ENCODE data around the gene CHID1. TPM values are rescaled to one million over a fixed set of nuclear protein-coding genes. Genes with fewer than 3 reads are reported as not detected.

The CHID1 gene
- total RNA-seq, 2 experiments from 2014 or later: 69.8 to 72.0 TPM

GRCh38 chr11:908273-908672 is 2.3 kb downstream of the CHID1 start:
- Mint-ChIP-seq H3K4me1 (ENCODE audit: low read depth) (peaks cover 19% of the 10 kb centered on the region), H3K27ac (no peak overlapping the region), H3K36me3 (ENCODE audit: low read depth) (peaks cover 23% of the 10 kb centered on the region), H3K4me3 (peak overlapping the region; percentile 93), H3K9me3 (no peaks in the 10 kb centered on the region), H3K27me3 (no peaks in the 10 kb centered on the region)
- ChIA-PET CTCF (no interaction called here), POLR2A (no interaction called here)
- no peak for ATAC-seq
- no peak for TF ChIP-seq CTCF (IDR thresholded peaks at IDR 0.05)
- no peak for DNase-seq
- intact Hi-C loops (cut with micrococcal nuclease): no loop called here

- H3K9me3 Mint-ChIP-seq: no peaks in the 10 kb centered on the region
- intact Hi-C loops (cut with micrococcal nuclease): no loop called here
- TF ChIP-seq CTCF (IDR thresholded peaks at IDR 0.05): no peak
- no peak overlapping the region for H3K27ac Mint-ChIP-seq
- ChIA-PET CTCF (interaction anchor here (1.0 kb wide), 1 partner anchor 59 kb away, joined by 3 read pairs; no protein-coding TSS in a partner anchor), POLR2A (no interaction called here)
- peaks cover 28% of the 10 kb centered on the region for H3K36me3 Mint-ChIP-seq (ENCODE audit: low read depth)
- peaks cover 19% of the 10 kb centered on the region for H3K4me1 Mint-ChIP-seq (ENCODE audit: low read depth)
- H3K27me3 Mint-ChIP-seq: no peaks in the 10 kb centered on the region
- ATAC-seq: no peak
- no peak for DNase-seq
- no peak overlapping the region for H3K4me3 Mint-ChIP-seq
Measured at GRCh38 chr11:907668-908067, 2.9 kb downstream of the CHID1 start.

GRCh38 chr11:905952-906351 is 4.7 kb downstream of the CHID1 start:
- Mint-ChIP-seq H3K36me3 (ENCODE audit: low read depth) (peaks cover 40% of the 10 kb centered on the region), H3K27me3 (no peaks in the 10 kb centered on the region), H3K4me1 (ENCODE audit: low read depth) (peaks cover 15% of the 10 kb centered on the region), H3K27ac (no peak overlapping the region), H3K4me3 (no peak overlapping the region), H3K9me3 (no peaks in the 10 kb centered on the region)
- CTCF ChIA-PET: interaction anchor here (1.0 kb wide), 1 partner anchor 57 kb away, joined by 3 read pairs; no protein-coding TSS in a partner anchor
- TF ChIP-seq CTCF (IDR thresholded peaks at IDR 0.05): no peak
- POLR2A ChIA-PET: no interaction called here
- ATAC-seq: no peak
- intact Hi-C loops (cut with micrococcal nuclease): no loop called here
- no peak for DNase-seq

- DNase-seq (no peak), ATAC-seq (no peak)
- CTCF ChIA-PET: no interaction called here
- POLR2A ChIA-PET: no interaction called here
- H3K27ac Mint-ChIP-seq: no peak overlapping the region
- intact Hi-C loops (cut with micrococcal nuclease): no loop called here
- no peaks in the 10 kb centered on the region for H3K27me3 Mint-ChIP-seq
- H3K4me1 Mint-ChIP-seq (ENCODE audit: low read depth): peaks cover 12% of the 10 kb centered on the region
- no peak overlapping the region for H3K4me3 Mint-ChIP-seq
- no peak for TF ChIP-seq CTCF (IDR thresholded peaks at IDR 0.05)
- H3K9me3 Mint-ChIP-seq: no peaks in the 10 kb centered on the region
- H3K36me3 Mint-ChIP-seq (ENCODE audit: low read depth): peaks cover 42% of the 10 kb centered on the region
Measured at GRCh38 chr11:904380-904779, 6.2 kb downstream of the CHID1 start.

GRCh38 chr11:901452-902061 is 9.1 kb downstream of the CHID1 start:
- H3K9me3 Mint-ChIP-seq: no peaks in the 10 kb centered on the region
- peaks cover 38% of the 10 kb centered on the region for H3K36me3 Mint-ChIP-seq (ENCODE audit: low read depth)
- H3K27me3 Mint-ChIP-seq: no peaks in the 10 kb centered on the region
- no peak for TF ChIP-seq CTCF (IDR thresholded peaks at IDR 0.05)
- intact Hi-C loops (cut with micrococcal nuclease): no loop called here
- no peak overlapping the region for H3K27ac Mint-ChIP-seq
- no peak for DNase-seq
- no peak for ATAC-seq
- peaks cover 3% of the 10 kb centered on the region for H3K4me1 Mint-ChIP-seq (ENCODE audit: low read depth)
- ChIA-PET POLR2A (no interaction called here), CTCF (no interaction called here)
- no peak overlapping the region for H3K4me3 Mint-ChIP-seq

All from activated CD8-positive, alpha-beta T cell treated with anti-CD3 and anti-CD28 coated beads for 36 hours (primary cell).